Activated CD4-positive, alpha-beta T cell treated with anti-CD3 and anti-CD28 coated beads, Interleukin-2, amount 10 ng/mL, durations not matched to agents 24 days and 14 days (primary cell): ENCODE data around the gene FABP3. TPM values are rescaled to one million over a fixed set of nuclear protein-coding genes. Genes with fewer than 3 reads are reported as not detected.
"Not testable (repeated sequence)": the region's sequence is repeated elsewhere in the genome, so short reads cannot be mapped to it uniquely, and the experiment has no call there.

Experiments
- DNase-seq: peaks from one replicate; pipeline ENCODE4 v3.0.0; 2022
- H3K27ac Mint-ChIP-seq: one replicate; pipeline ENCODE4 v1.8.0; 2022; ENCODE audit warnings: mild to moderate bottlenecking, mixed read lengths
- H3K27me3 Mint-ChIP-seq: one replicate; pipeline ENCODE4 v1.8.0; 2022; ENCODE audit warnings: mixed read lengths
- H3K36me3 Mint-ChIP-seq: one replicate; pipeline ENCODE4 v1.8.0; 2022; ENCODE audit warnings: low read depth, mild to moderate bottlenecking, mixed read lengths
- H3K4me1 Mint-ChIP-seq: one replicate; pipeline ENCODE4 v1.8.0; 2021; ENCODE audit warnings: mixed read lengths
- H3K4me3 Mint-ChIP-seq: one replicate; pipeline ENCODE4 v1.8.0; 2022; ENCODE audit warnings: mild to moderate bottlenecking, moderate library complexity, mixed read lengths
- H3K9me3 Mint-ChIP-seq: one replicate; pipeline ENCODE4 v1.8.0; 2021; ENCODE audit warnings: mixed read lengths
- intact Hi-C: fragments of 100-400 bp; cut with micrococcal nuclease; formaldehyde crosslinking; loops from one replicate; pipeline ENCODE4 v1.15.1; 2023
- total RNA-seq: library from RNA; stranded (reverse); gene quantifications from 2 replicates; pipeline ENCODE4 v1.2.3, GENCODE V29; 2022

The FABP3 gene
- total RNA-seq, 1 donor from 2014 or later, result not detected

- H3K9me3 Mint-ChIP-seq, result no peaks in the 10 kb centered on the region
- no peak overlapping the region for H3K27ac Mint-ChIP-seq
- no peaks in the 10 kb centered on the region for H3K36me3 Mint-ChIP-seq
- H3K4me1 Mint-ChIP-seq, result peaks cover 8% of the 10 kb centered on the region
- H3K27me3 Mint-ChIP-seq, result peaks cover 6% of the 10 kb centered on the region
- intact Hi-C loops, result no loop called here
- DNase-seq, result no peak
- no peak overlapping the region for H3K4me3 Mint-ChIP-seq
These were observed 17.2 kb upstream of the FABP3 start for GRCh38 chr1:31390071-31390470.

- intact Hi-C loops, result no loop called here
- no peaks in the 10 kb centered on the region for H3K36me3 Mint-ChIP-seq
These were observed 16.7 kb upstream of the FABP3 start for GRCh38 chr1:31389616-31390015.

GRCh38 chr1:31387612-31388011 lies 14.7 kb upstream of the FABP3 start:
- no peaks in the 10 kb centered on the region for H3K4me1 Mint-ChIP-seq
- H3K9me3 Mint-ChIP-seq, result no peaks in the 10 kb centered on the region
- no peak for DNase-seq
- no peak overlapping the region for H3K4me3 Mint-ChIP-seq
- no peak overlapping the region for H3K27ac Mint-ChIP-seq
- H3K36me3 Mint-ChIP-seq, result no peaks in the 10 kb centered on the region
- H3K27me3 Mint-ChIP-seq, result peaks cover 11% of the 10 kb centered on the region
- intact Hi-C loops, result no loop called here

More at GRCh38 chr1:31389616-31390015, 16.7 kb upstream of the FABP3 start:
- no peak for DNase-seq
- Mint-ChIP-seq H3K4me1 (peaks cover 4% of the 10 kb centered on the region), H3K27ac (no peak overlapping the region), H3K27me3 (peaks cover 6% of the 10 kb centered on the region), H3K9me3 (no peaks in the 10 kb centered on the region), H3K4me3 (no peak overlapping the region)

GRCh38 chr1:31386576-31387243 lies 13.8 kb upstream of the FABP3 start:
- H3K4me3 Mint-ChIP-seq, intact Hi-C loops, DNase-seq, H3K27ac Mint-ChIP-seq, H3K9me3 Mint-ChIP-seq, H3K4me1 Mint-ChIP-seq, H3K36me3 Mint-ChIP-seq: not testable (repeated sequence)
- peaks cover 12% of the 10 kb centered on the region for H3K27me3 Mint-ChIP-seq

GRCh38 chr1:31383967-31384366 lies 11.1 kb upstream of the FABP3 start:
- no peak for DNase-seq
- H3K4me3 Mint-ChIP-seq, result no peak overlapping the region
- intact Hi-C loops, result no loop called here

GRCh38 chr1:31382379-31382989 lies 9.6 kb upstream of the FABP3 start:
- Mint-ChIP-seq H3K4me3 (no peak overlapping the region), H3K36me3 (no peaks in the 10 kb centered on the region), H3K27me3 (peaks cover 14% of the 10 kb centered on the region), H3K27ac (no peak overlapping the region), H3K4me1 (no peaks in the 10 kb centered on the region), H3K9me3 (no peaks in the 10 kb centered on the region)
- intact Hi-C loops, result no loop called here
- no peak for DNase-seq

More at GRCh38 chr1:31383967-31384366, 11.1 kb upstream of the FABP3 start:
- H3K27me3 Mint-ChIP-seq, result peaks cover 14% of the 10 kb centered on the region
- H3K27ac Mint-ChIP-seq, result no peak overlapping the region
- no peaks in the 10 kb centered on the region for H3K36me3 Mint-ChIP-seq
- no peaks in the 10 kb centered on the region for H3K9me3 Mint-ChIP-seq
- H3K4me1 Mint-ChIP-seq, result no peaks in the 10 kb centered on the region

- intact Hi-C loops, result no loop called here
- no peak overlapping the region for H3K27ac Mint-ChIP-seq
- no peak overlapping the region for H3K4me3 Mint-ChIP-seq
- H3K4me1 Mint-ChIP-seq, result peaks cover 1% of the 10 kb centered on the region
- H3K9me3 Mint-ChIP-seq, result no peaks in the 10 kb centered on the region
- no peak for DNase-seq
- H3K36me3 Mint-ChIP-seq, result no peaks in the 10 kb centered on the region
- peaks cover 15% of the 10 kb centered on the region for H3K27me3 Mint-ChIP-seq
These were observed 8.8 kb upstream of the FABP3 start for GRCh38 chr1:31381394-31382294.

GRCh38 chr1:31380181-31380580 lies 7.3 kb upstream of the FABP3 start:
- no peaks in the 10 kb centered on the region for H3K9me3 Mint-ChIP-seq
- H3K27me3 Mint-ChIP-seq, result peaks cover 17% of the 10 kb centered on the region
- intact Hi-C loops, result no loop called here
- no peak for DNase-seq
- H3K27ac Mint-ChIP-seq, result no peak overlapping the region
- H3K36me3 Mint-ChIP-seq, result no peaks in the 10 kb centered on the region
- H3K4me1 Mint-ChIP-seq, result peaks cover 3% of the 10 kb centered on the region
- no peak overlapping the region for H3K4me3 Mint-ChIP-seq

- Mint-ChIP-seq H3K4me3 (no peak overlapping the region), H3K27ac (no peak overlapping the region), H3K36me3 (no peaks in the 10 kb centered on the region), H3K9me3 (no peaks in the 10 kb centered on the region), H3K4me1 (peaks cover 9% of the 10 kb centered on the region), H3K27me3 (peaks cover 14% of the 10 kb centered on the region)
- DNase-seq, result no peak
- intact Hi-C loops, result no loop called here
These were observed 5.1 kb upstream of the FABP3 start for GRCh38 chr1:31378001-31378400.

GRCh38 chr1:31377364-31377863 lies 4.5 kb upstream of the FABP3 start:
- Mint-ChIP-seq H3K4me1 (peaks cover 11% of the 10 kb centered on the region), H3K4me3 (no peak overlapping the region), H3K36me3 (no peaks in the 10 kb centered on the region), H3K9me3 (no peaks in the 10 kb centered on the region), H3K27ac (no peak overlapping the region), H3K27me3 (peaks cover 14% of the 10 kb centered on the region)
- DNase-seq, result no peak
- intact Hi-C loops, result no loop called here

- Mint-ChIP-seq H3K4me3 (no peak overlapping the region), H3K27ac (no peak overlapping the region), H3K36me3 (no peaks in the 10 kb centered on the region), H3K9me3 (no peaks in the 10 kb centered on the region), H3K4me1 (peaks cover 11% of the 10 kb centered on the region), H3K27me3 (peaks cover 12% of the 10 kb centered on the region)
- no peak for DNase-seq
- intact Hi-C loops, result no loop called here
These were observed 3.7 kb upstream of the FABP3 start for GRCh38 chr1:31376375-31377134.

GRCh38 chr1:31374511-31375196 lies 1.8 kb upstream of the FABP3 start:
- no peak overlapping the region for H3K27ac Mint-ChIP-seq
- H3K4me3 Mint-ChIP-seq, result no peak overlapping the region
- peaks cover 11% of the 10 kb centered on the region for H3K4me1 Mint-ChIP-seq
- peaks cover 9% of the 10 kb centered on the region for H3K27me3 Mint-ChIP-seq
- H3K36me3 Mint-ChIP-seq, result no peaks in the 10 kb centered on the region
- H3K9me3 Mint-ChIP-seq, result no peaks in the 10 kb centered on the region
- DNase-seq, result no peak
- intact Hi-C loops, result no loop called here

- intact Hi-C loops, result no loop called here
- no peaks in the 10 kb centered on the region for H3K9me3 Mint-ChIP-seq
- peak overlapping the region; percentile 59 for H3K27ac Mint-ChIP-seq
- H3K4me1 Mint-ChIP-seq, result peaks cover 11% of the 10 kb centered on the region
- H3K36me3 Mint-ChIP-seq, result no peaks in the 10 kb centered on the region
- H3K4me3 Mint-ChIP-seq, result peak overlapping the region; percentile 79
- no peak for DNase-seq
- H3K27me3 Mint-ChIP-seq, result peaks cover 9% of the 10 kb centered on the region
These were observed 1.1 kb upstream of the FABP3 start for GRCh38 chr1:31373897-31374486.
